NCI-H2081 treated with DMSO at 0.1 percent for 48 hours (cell line): ENCODE measurements around the gene HAVCR1.
"Not testable (repeated sequence)": the region's sequence is repeated elsewhere in the genome, so short reads cannot be mapped to it uniquely, and the experiment has no call there.

Experiments
- DNase-seq: peaks from one replicate; lab custom pipeline; 2025; lab: John Stamatoyannopoulos, UW

The HAVCR1 gene

GRCh38 chr5:157050050-157050449, 8.9 kb downstream of the HAVCR1 start:
- no peak for DNase-seq

- no peak for DNase-seq
Observed at GRCh38 chr5:157049605-157050004, 9.3 kb downstream of the HAVCR1 start.

GRCh38 chr5:157047898-157048297, 11.0 kb downstream of the HAVCR1 start:
- no peak for DNase-seq

GRCh38 chr5:157047016-157047415, 11.9 kb downstream of the HAVCR1 start:
- not testable (repeated sequence) for DNase-seq

GRCh38 chr5:157046041-157046440, 12.9 kb downstream of the HAVCR1 start:
- DNase-seq = no peak

GRCh38 chr5:157045601-157046000, 13.3 kb downstream of the HAVCR1 start:
- DNase-seq = no peak

- DNase-seq = no peak
Observed at GRCh38 chr5:157038568-157039187, 20.2 kb downstream of the HAVCR1 start.

- not testable (repeated sequence) for DNase-seq
Observed at GRCh38 chr5:157034106-157035072, 24.5 kb downstream of the HAVCR1 start.

- DNase-seq = no peak
Observed at GRCh38 chr5:157033071-157033583, 25.8 kb downstream of the HAVCR1 start.

- DNase-seq = no peak
Observed at GRCh38 chr5:157030692-157031091, 28.2 kb downstream of the HAVCR1 start.

GRCh38 chr5:157029457-157029856, 29.5 kb downstream of the HAVCR1 start:
- no peak for DNase-seq

GRCh38 chr5:157027663-157028062, 31.3 kb downstream of the HAVCR1 start:
- not testable (repeated sequence) for DNase-seq

GRCh38 chr5:157026789-157027424, 32.0 kb downstream of the HAVCR1 start:
- DNase-seq = no peak

- no peak for DNase-seq
Observed at GRCh38 chr5:157025093-157025698, 33.7 kb downstream of the HAVCR1 start.

- DNase-seq = no peak
Observed at GRCh38 chr5:157024208-157024959, 34.5 kb downstream of the HAVCR1 start.

GRCh38 chr5:157022024-157022423, 36.9 kb downstream of the HAVCR1 start:
- DNase-seq = no peak

GRCh38 chr5:157020511-157021222, 38.2 kb downstream of the HAVCR1 start:
- no peak for DNase-seq

GRCh38 chr5:157020002-157020401, 38.9 kb downstream of the HAVCR1 start:
- DNase-seq = no peak

- not testable (repeated sequence) for DNase-seq
Observed at GRCh38 chr5:157014143-157014542, 44.8 kb downstream of the HAVCR1 start.

- DNase-seq = no peak
Observed at GRCh38 chr5:157006262-157006661, 52.7 kb downstream of the HAVCR1 start.
